Stimulated activated CD8-positive, alpha-beta memory T cell treated with anti-CD3 and anti-CD28 coated beads, Interleukin-4, amount 100 ng/mL, for 48 hours (primary cell): Measurements from ENCODE around the gene NRIP3.
"Not testable (repeated sequence)": the region's sequence is repeated elsewhere in the genome, so short reads cannot be mapped to it uniquely, and the experiment has no call there.

Experiments
- DNase-seq: peaks from one replicate; pipeline ENCODE4 v3.0.0-alpha.2; 2020

The NRIP3 gene

DNA sequence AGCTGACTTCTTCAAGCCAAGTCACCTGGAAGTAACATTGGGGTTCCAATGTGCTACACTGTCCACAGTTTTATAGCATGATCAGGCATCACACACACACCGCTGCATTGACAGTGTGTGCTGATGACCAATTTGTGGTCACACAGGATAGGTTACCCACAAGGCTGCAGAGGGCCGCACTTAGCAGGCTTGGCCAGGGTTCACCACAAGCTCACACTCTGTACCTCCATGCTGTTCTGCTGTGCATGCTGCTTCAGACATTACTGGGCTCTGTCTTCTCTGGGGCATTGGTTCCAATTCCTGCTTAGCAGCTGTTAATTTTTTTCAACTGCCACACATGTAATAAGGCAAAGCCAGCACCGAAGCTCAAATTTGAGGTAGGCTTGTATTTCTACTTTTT is 11.0 kb upstream of the NRIP3 start:
- no peak for DNase-seq

DNA sequence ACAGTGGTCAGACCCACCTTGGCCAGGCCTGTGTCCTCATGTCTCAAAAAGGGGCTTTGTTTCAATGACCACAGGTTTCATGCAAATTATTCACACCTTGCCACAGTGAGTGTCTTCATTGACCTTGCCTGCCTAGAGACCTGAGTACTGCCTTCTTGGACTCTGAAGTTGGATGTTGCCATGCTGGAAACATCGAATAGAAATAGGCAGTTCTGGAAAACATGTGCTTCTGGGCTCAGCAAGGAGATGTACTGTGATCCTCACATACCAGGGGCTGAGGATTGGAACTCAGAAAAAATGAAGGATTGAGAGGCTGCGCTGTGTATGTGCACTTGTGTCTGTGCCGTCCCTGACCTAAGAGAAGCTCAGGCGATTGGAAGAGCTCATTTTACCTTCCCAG is 9.6 kb upstream of the NRIP3 start:
- no peak for DNase-seq

DNA sequence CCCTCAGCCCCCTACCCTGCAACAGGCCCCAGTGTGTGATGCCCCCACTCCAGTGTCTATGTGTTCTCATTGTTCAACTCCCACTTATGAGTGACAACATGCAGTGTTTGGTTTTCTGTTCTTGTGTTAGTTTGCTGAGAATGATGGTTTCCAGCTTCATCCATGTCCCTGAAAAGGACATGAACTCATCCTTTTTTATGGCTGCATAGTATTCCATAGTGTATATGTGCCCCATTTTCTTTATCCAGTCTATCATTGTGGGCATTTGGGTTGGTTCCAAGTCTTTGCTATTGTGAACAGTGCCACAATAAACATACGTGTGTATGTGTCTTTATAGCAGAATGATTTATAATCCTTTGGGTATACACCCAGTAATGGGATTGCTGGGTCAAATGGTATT is 5.7 kb upstream of the NRIP3 start:
- DNase-seq, result not testable (repeated sequence)

DNA sequence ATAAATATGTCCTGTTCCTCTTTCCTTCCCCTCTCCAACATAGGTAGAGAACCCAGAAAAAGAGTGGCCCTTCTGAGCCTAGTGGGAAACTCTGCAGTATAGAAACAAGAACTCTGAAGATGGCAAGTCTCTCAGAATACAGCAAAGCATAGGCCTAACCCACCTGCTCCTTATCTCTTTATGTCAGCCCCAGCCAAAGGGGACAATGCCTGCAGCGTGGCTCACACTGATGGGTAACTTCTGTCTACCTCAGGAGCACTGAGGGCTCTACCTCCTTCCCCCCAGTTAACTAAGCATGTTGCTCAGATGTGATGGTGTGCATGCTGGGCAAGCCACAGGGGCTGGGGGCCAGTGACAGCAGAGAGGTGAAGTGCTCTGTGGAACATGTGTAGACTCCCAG is 4.9 kb upstream of the NRIP3 start:
- no peak for DNase-seq

DNA sequence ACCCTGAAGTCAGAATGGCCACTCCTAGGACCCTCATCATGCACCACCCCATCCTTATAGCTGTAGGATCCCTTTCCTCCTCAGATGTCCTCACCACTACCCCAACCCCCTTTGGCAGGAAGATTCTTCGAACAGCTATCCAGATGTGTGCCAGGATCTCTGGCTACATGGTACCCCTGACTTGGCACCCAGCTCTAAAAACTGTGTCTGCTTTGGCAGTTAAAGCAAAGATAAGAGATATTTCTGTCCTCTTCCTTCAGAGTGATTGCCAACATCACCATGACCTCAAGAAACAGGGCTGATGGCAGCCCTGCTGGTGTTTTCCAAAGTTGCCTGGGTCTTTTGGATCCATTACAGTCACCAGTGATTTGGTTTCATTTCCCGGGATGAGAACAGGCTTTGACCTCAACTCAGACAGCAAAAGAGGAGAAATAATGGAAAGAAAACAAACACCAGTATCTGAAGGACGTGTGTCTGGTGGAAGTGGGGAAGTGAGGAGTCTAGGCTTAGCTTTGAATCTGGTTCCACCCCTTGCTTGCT is 4.3 kb upstream of the NRIP3 start:
- no peak for DNase-seq

DNA sequence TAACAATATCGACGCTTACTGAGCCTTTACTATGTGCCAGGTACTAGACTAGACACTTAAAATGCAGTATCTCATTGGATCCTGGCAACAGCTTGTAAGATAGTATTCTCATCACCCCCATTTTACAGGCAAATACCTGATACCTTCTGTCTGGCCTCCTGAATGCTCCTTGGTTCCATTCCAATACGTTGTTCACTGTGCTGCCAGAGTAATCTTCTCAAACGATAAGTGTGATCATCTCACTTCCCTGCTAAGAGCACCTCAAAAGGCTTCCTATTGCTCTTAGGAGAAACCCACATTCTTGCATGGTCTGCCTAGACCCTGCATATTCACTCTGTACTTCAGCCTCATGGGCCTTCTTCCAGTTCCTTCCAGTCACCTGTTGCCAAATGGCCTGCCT is 1.3 kb upstream of the NRIP3 start:
- no peak for DNase-seq

DNA sequence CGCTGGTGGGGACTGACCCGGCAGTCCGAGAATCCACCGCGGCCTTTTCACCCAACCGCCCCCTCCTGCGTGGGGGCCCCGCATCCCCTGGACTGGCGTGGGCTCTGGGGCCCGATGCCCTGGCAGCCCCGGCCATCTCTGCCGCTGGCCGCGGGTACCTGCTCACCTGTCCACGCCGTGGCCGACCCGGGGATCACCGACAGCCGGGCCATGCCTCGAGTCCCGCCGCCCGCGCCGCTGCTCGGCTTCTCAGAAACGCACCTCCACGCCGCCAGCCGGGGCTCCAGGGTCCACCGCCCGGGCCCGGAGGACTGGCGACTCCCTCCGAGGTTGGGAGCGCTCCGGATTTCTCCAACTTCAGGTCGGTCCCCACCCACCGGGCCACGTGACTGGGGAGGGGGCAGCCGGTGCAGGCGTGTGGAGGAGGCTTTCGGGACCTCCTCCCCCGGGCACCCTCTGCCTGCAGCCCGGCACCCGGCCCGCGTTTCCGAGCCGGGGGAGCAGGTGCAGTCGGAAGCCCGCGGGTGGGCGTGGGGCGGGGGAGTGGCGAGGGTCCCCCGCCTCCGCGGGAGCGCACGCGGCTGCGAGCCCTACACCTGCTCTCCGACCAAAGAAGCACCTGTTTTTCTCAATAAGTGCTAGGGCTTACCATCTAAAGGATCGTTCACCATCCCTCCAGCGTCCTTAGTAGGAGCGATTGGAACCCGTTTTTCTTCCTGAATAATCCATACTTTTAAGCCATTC is 554 bp upstream of the NRIP3 start:
- no peak for DNase-seq

DNA sequence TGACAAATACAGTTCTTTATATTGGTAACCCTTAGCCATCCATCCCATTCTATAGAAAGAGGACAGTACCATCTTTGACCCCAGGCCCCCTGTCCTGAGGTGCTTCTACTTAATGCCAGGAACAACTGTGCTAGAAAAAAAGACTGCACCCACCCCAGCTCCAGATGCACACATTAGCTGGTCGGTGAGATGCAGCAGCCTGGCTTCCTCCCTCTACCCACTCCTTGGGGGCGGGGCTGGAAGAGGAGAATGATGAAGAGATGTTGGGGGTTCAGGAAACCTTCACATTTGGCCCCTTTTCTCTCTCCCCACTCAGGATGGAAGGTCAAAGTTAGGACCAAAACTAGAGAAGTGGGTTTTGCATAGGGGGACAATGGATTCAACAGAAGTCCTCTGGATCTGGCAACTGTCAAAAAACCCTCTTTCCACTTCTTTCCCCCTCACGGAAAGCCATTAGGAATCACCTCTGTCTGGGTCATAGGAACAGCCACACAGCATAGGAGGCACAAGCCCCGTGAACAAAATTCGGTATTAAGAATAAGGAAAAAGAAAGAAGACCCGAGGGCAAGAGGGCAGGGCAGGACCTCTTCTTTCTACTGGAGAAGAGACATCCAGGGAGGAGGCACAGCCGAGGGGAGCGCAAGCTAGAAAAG is 755 bp downstream of the NRIP3 start:
- peak; percentile 48 for DNase-seq

DNA sequence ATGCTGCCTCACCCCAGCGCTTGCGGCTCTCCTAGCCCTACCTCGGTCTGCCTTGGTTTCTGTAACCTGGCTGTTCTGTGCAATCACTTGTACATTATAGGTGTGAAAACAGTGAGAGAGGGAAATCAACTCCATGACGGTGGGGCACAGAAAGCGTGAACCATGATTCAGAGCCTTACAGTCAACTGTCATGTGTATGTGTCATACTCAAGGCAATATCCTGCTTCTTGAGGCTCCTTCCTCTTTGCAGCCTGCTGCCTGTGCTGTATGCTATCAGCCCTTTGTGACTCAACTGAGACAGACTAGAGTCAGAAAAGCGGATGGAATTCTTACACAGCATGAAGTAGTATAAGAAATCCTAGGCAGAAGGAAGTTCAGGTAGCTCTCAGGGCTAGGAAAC is 2.1 kb downstream of the NRIP3 start:
- DNase-seq, result peak; percentile 59

DNA sequence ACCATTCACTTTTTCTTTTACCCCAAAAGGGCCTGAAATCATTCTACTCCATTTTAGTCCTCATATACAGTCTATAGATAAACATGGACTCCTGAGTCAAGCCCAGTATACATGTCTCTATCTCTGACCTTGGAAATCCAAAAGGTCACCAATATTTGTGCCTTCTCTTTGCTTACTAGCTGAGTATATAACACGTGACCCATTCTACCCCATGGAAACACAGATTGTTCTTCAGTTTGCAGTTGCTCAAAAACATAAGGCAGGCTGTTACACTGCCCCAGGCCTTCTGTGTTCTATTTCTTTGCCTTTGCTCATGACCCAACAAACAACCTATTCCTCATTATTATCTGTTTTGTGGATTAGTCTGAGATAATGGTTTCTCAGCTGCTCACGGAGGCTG is 5.8 kb downstream of the NRIP3 start:
- no peak for DNase-seq

DNA sequence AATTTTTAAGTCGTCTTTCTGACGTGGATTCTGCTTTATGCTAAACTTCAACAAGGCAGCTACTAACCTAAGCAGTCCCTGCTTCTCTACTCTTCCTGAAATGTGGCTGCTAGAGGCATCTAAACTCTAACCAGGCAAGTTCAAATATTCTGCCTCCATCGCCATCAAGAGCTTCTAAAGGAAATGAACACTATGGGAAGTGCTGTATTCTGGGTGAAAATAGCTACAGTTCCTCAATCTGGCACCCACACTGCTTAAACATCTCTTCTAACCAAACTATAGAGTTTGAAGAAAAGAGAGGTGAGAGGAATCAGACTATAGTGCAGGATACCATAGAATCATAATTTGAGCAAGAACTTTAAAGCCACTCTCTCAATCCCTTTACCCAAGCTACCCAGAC is 6.3 kb downstream of the NRIP3 start:
- no peak for DNase-seq

DNA sequence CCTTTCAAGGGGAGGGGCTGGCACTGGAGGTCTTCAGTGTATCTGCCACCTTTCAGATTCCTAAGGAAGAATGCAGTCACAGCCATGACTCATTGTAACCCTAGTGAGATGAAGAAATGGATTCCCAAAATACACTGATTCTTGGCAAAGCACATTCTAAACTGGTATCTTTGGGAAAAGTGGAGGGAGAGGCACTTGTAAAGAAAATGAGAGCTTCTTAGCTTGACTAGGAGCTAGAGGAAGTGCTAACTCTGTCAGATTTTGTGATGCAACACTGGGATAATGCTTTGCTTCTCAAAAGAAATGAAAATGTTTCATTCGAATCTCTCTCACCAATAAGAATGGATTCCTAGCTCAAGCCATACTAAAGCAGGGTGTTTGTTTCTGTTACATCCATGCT is 14.3 kb downstream of the NRIP3 start:
- no peak for DNase-seq

DNA sequence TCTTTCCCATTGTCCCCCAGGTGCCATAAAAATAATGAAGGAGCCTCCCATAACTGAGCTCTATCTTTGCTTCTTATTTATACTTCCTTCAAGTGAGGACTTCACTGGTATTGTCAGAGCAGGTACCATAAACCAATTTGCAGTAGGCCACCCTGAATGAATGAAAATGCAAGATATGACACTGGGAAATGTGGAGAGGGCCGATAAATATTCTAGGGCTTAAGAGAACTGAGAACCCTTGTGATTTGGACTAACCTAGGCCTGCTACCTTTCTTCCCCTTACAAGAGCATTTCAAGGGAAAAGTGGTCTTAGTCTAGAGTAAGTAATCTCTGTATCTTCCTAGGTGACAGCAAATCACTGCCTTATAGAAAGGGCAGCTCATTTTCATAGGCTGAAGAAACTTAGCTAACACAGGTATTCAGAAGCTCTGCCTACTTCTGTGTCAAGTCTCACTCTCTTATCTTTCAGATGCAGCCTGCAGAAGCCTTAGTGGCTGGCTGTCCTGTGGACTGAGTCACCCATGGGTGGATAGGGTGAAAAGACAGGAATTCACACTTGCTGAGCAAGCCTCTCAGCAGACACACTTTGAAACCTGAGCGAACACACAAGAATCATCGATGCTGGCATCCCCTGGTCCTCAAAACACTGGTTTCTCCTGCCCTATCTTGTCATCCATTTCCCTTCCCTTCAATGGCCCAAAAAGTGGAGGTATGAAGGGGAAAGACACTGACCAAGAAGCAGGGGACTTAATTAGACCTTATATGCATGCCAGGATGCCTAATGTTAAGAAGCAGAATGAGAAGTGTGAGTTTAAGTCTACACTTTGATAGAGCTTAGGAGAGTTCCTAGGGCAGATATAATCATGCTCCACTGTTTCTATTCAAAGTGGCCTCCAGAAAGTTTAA is 15.2 kb downstream of the NRIP3 start:
- no peak for DNase-seq

DNA sequence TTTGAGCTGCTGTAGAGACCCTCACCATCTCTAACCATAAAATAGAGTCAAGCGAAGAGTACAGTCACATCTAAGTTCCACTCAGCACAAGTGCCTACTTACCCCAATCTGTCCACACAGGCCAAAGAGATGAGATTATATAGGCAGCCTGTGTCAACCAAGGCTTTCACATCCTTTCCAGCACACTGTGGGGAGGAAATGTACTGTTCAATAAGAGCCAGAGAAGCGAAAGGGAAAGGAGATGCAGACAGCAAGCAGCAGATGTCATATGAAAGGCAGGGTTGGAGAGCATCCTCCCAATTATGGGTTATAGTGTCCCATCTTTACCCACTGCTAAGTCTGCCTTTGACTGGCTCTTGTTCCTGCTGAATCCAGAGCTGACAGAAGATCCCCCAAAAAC is 16.4 kb downstream of the NRIP3 start:
- DNase-seq, result no peak

DNA sequence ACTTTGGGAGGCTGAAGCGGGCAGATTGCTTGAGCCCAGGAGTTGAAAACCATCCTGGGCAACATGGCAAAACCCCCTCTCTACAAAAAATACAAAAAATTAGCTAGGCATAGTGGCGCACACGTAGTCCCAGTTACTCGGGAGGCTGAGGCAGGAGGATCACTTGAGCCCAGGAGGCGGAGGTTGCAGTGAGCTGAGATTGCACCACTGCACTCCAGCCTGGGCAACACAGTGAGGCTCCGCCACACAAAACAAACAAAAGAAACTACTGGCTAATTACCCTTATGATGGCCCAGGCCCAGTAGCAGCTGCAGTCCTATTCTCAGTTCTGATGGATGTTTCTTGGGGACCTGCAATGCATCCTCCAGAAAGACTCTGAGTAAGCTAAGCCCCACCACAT is 17.0 kb downstream of the NRIP3 start:
- not testable (repeated sequence) for DNase-seq

DNA sequence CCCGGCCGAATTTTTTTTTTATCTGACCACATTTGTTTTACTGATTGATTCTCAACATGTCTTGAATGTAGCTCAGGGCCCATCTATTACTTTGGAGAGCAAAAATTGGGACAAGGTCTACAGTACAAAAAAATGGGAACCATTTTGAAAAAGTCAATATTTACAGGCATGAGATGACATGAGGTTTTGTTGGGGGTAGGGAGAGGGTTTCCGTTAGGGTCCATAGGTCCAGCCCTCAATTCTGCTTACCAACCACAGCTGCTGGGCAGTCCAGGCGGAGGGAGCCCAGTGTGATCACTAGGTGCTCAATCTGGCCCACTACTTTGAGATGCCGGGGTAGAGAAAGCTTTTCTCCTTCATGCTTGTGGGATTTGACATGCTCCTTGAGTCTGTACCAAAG is 18.3 kb downstream of the NRIP3 start:
- DNase-seq, result no peak

DNA sequence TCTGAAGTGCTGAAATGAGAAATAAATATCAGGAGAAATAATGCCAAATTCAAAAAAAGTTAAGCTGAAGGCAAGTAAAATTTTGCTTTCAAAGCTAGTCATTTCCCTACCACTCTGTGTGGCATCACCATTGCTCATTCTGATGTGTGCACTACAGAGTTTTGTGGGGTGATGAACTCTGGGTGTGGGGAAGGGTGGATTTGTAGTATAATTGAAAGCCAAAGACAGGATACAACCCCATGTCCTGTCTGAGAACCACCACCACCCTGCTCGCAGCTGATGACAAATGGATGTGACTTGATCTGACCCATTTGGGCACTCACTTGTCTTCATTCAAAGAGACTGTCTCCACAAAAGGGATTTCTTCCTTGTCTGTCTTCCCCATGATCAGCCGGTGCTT is 20.2 kb downstream of the NRIP3 start:
- no peak for DNase-seq

DNA sequence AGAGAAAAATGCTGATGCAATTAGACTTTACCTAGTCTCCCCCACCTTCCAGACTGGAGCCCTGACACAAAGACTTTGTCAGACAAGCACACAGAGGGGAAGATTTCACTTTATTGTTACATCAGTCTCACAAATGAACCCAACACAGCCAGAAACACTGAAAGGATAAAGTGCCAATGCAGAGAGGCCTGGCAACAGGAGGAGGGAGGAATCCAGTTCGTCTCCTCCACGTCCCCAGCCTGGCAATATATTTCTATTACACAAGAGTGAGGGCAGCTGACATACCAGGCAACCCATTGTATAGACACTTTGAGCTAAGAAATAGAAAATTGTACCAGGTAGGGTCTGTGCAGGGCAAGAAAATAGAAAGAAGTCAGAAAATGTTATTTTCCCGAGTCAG is 23.3 kb downstream of the NRIP3 start:
- DNase-seq, result no peak

DNA sequence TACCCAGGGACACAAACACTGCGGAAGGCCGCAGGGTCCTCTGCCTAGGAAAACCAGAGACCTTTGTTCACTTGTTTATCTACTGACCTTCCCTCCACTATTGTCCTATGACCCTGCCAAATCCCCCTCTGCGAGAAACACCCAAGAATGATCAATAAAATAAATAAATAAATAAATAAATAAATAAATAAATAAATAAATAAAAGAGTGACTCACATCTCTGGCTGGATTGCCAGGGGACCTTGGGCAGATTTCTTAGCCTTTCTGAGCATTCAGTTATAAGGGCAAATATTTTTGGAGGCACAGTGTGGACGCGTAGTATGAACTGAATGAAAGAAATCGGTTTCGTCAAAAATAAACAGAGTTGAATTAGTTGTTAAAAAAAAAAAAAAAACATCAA is 24.4 kb downstream of the NRIP3 start:
- DNase-seq, result not testable (repeated sequence)

DNA sequence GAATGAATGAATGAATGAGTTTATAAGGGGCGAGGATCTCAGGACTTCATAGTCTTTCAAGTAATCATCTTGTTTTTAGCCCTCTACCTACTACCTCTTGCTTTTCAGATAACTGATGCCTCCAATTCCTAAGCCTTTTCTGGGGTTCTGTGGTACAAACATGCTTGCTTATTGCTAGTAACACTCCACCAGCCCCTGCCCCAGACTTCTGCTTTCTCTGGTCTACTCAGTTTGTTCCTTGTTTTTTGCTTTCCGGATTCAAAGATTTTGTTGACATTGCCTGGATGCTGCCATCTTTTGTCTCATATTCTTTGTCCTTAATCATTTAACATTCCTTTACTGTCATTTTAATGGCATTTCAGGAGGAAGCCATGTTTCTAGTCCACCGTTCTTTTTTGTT is 30.7 kb downstream of the NRIP3 start:
- no peak for DNase-seq

DNA sequence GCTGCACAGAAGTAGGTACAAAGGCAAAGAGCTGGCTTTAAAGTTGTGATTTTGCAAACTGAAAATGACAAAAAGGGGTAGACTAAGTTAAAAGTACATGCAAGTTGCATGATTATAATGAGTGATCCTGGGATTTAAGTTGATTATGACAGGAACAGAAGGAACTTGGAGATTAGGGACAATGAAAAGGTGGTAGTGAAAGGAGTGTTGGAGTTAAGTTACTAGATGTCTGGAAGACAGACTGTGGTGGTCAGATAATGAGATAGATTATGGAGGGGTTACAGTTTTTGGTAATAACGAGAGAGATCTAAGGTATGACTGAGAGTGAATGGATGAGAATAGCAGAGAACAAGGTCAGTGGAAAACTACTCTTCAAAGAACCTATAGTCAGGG is 31.9 kb downstream of the NRIP3 start:
- no peak for DNase-seq

DNA sequence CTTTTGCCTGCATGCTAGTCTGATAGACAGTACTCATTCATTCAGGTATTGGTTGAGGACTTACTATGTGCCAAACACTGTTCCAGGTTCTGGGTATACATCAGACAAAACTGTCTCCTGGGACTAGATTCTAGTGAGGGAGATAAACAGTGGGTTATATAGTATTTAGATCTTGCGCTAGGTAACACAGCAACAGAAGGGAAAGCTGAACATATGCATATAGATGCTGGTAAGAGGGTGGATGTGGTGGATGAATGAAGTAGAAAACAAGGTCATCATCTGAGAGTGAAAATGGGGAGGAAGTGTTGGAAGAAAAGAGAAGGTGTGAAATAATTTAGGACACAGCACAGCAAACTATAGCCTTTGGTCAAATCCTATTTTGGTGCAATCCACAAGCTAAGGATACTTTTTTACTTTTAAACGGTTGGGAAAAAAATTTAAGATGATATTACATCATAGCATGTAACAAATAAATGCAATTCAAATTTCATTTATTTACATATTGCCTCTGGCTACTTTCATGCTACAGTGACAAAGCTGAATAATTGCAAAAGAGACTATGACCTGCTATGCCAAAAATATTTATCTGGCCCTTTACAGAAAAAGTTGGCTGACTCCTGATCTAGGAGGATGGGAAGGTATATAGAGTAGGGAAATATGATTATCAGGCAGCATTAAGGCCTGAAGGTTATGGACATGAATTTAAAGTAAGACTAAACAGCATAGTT is 32.4 kb downstream of the NRIP3 start:
- no peak for DNase-seq

DNA sequence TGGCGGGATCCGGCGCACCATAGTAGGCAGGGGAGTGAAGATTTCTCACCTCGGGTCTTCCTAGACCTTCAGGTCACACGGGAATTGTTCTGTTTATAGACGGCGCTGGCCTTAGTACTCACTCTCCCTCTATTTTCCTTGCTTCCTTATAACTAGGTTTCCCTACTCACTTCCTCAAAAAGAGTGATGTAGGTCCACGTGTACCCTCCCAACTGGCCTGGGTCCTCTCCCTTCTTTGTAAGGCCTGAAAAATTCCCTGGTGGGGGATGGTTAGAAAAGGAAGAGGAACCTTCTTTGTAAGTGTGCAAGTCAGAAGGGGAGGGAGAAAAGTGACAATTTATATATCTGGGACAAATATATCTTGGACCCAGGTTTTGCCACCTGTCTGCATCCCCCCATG is 36.6 kb downstream of the NRIP3 start:
- DNase-seq, result no peak
